ENCODE results near the gene GYPC.

DNA sequence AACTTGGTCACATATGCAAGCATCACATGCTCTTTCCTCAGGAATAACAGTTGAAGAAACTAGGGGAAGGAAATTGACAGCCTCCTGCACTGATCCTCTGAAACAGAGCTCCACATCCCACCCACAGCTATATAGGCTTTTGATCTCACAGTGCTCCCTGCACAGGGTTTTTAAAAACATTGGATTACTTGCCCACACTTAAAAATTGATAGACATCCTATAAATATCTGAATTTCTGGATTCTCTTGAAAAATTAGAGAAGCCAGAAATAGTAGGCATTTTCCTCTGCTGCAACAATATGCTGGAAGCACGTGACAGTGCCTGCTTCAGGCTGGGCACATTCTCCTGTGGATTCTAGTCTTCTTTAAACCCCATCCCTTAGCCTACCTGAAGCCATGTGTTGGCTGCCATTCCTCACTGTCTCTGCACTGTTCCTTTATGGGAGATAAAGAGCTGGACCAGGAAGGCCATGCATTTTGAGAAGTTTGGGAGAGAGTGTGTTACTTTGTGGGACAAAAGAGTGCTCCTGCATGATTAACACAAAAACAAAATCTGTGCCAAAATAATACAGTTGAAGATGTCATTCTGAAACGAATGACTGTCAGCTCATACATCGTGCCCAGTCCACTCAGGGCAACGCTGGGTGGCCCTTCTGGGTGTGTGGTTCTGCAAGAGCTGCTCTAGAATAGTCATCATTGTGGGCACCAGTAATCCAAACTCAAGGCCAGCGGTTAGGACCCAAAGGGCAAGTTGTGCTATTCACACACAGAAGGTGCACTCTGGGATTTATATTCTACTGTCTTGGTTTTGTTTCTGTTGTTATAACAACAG, 59.8 kb downstream of the GYPC start:
- TF ChIP-seq, protein P1, sequence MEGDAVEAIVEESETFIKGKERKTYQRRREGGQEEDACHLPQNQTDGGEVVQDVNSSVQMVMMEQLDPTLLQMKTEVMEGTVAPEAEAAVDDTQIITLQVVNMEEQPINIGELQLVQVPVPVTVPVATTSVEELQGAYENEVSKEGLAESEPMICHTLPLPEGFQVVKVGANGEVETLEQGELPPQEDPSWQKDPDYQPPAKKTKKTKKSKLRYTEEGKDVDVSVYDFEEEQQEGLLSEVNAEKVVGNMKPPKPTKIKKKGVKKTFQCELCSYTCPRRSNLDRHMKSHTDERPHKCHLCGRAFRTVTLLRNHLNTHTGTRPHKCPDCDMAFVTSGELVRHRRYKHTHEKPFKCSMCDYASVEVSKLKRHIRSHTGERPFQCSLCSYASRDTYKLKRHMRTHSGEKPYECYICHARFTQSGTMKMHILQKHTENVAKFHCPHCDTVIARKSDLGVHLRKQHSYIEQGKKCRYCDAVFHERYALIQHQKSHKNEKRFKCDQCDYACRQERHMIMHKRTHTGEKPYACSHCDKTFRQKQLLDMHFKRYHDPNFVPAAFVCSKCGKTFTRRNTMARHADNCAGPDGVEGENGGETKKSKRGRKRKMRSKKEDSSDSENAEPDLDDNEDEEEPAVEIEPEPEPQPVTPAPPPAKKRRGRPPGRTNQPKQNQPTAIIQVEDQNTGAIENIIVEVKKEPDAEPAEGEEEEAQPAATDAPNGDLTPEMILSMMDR (IDR thresholded peaks at IDR 0.05; ENCODE audit: low read depth, low read length): no peak
- no peak for TF ChIP-seq EZH2phosphoT487 (IDR thresholded peaks at IDR 0.05; ENCODE audit: low read depth)
